T-helper 1 cell treated with Interleukin-12 subunit alpha and Interleukin-12 subunit beta and Interleukin-4 antibody, amounts not matched to agents 30 μg/mL and 1 μg/mL, for 36 hours (primary cell): Measurements from ENCODE around the gene TMEM259.

Experiments
- H3K27ac Mint-ChIP-seq: one replicate; pipeline ENCODE4 v1.8.0; 2021; ENCODE audit warnings: mild to moderate bottlenecking, mixed read lengths
- H3K27me3 Mint-ChIP-seq: one replicate; pipeline ENCODE4 v1.8.0; 2021; ENCODE audit warnings: low read depth, mixed read lengths
- H3K36me3 Mint-ChIP-seq: one replicate; pipeline ENCODE4 v1.8.0; 2021; ENCODE audit warnings: low read depth, mixed read lengths
- H3K4me1 Mint-ChIP-seq: one replicate; pipeline ENCODE4 v1.8.0; 2021; ENCODE audit warnings: low read depth, mixed read lengths
- H3K4me3 Mint-ChIP-seq: one replicate; pipeline ENCODE4 v1.8.0; 2021; ENCODE audit warnings: mild to moderate bottlenecking, moderate library complexity, mixed read lengths
- H3K9me3 Mint-ChIP-seq: one replicate; pipeline ENCODE4 v1.8.0; 2021; ENCODE audit warnings: mixed read lengths

TMEM259 gene

GRCh38 chr19:1049800-1050199, 28.9 kb upstream of the TMEM259 start:
- peaks cover 5% of the 10 kb centered on the region for H3K36me3 Mint-ChIP-seq

GRCh38 chr19:1049106-1049505, 28.2 kb upstream of the TMEM259 start:
- peaks cover 5% of the 10 kb centered on the region for H3K36me3 Mint-ChIP-seq
- no peak overlapping the region for H3K4me3 Mint-ChIP-seq
- H3K4me1 Mint-ChIP-seq, result peaks cover 8% of the 10 kb centered on the region
- H3K27me3 Mint-ChIP-seq, result no peaks in the 10 kb centered on the region
- H3K9me3 Mint-ChIP-seq, result no peaks in the 10 kb centered on the region
- H3K27ac Mint-ChIP-seq, result no peak overlapping the region

More at GRCh38 chr19:1049800-1050199, 28.9 kb upstream of the TMEM259 start:
- no peaks in the 10 kb centered on the region for H3K27me3 Mint-ChIP-seq
- peaks cover 8% of the 10 kb centered on the region for H3K4me1 Mint-ChIP-seq
- H3K9me3 Mint-ChIP-seq, result no peaks in the 10 kb centered on the region
- H3K4me3 Mint-ChIP-seq, result no peak overlapping the region
- H3K27ac Mint-ChIP-seq, result no peak overlapping the region

GRCh38 chr19:1047696-1048147, 26.8 kb upstream of the TMEM259 start:
- Mint-ChIP-seq H3K27me3 (no peaks in the 10 kb centered on the region), H3K9me3 (no peaks in the 10 kb centered on the region), H3K4me3 (no peak overlapping the region), H3K4me1 (peaks cover 7% of the 10 kb centered on the region), H3K27ac (no peak overlapping the region), H3K36me3 (peaks cover 5% of the 10 kb centered on the region)

GRCh38 chr19:1046836-1047695, 26.1 kb upstream of the TMEM259 start:
- no peaks in the 10 kb centered on the region for H3K27me3 Mint-ChIP-seq
- H3K9me3 Mint-ChIP-seq, result no peaks in the 10 kb centered on the region
- H3K27ac Mint-ChIP-seq, result no peak overlapping the region
- peaks cover 6% of the 10 kb centered on the region for H3K4me1 Mint-ChIP-seq
- H3K36me3 Mint-ChIP-seq, result peaks cover 5% of the 10 kb centered on the region
- no peak overlapping the region for H3K4me3 Mint-ChIP-seq

GRCh38 chr19:1046117-1046626, 25.2 kb upstream of the TMEM259 start:
- no peaks in the 10 kb centered on the region for H3K27me3 Mint-ChIP-seq
- H3K9me3 Mint-ChIP-seq, result no peaks in the 10 kb centered on the region
- peaks cover 4% of the 10 kb centered on the region for H3K4me1 Mint-ChIP-seq
- H3K4me3 Mint-ChIP-seq, result no peak overlapping the region
- no peak overlapping the region for H3K27ac Mint-ChIP-seq
- peaks cover 5% of the 10 kb centered on the region for H3K36me3 Mint-ChIP-seq

GRCh38 chr19:1045247-1045603, 24.3 kb upstream of the TMEM259 start:
- Mint-ChIP-seq H3K27me3 (no peaks in the 10 kb centered on the region), H3K4me1 (peaks cover 14% of the 10 kb centered on the region), H3K27ac (no peak overlapping the region), H3K36me3 (peaks cover 5% of the 10 kb centered on the region), H3K9me3 (no peaks in the 10 kb centered on the region), H3K4me3 (no peak overlapping the region)

GRCh38 chr19:1042689-1043511, 22.0 kb upstream of the TMEM259 start:
- no peaks in the 10 kb centered on the region for H3K27me3 Mint-ChIP-seq
- H3K27ac Mint-ChIP-seq, result no peak overlapping the region
- peaks cover 22% of the 10 kb centered on the region for H3K36me3 Mint-ChIP-seq
- H3K4me1 Mint-ChIP-seq, result peaks cover 32% of the 10 kb centered on the region
- H3K9me3 Mint-ChIP-seq, result no peaks in the 10 kb centered on the region
- H3K4me3 Mint-ChIP-seq, result no peak overlapping the region

- peaks cover 37% of the 10 kb centered on the region for H3K4me1 Mint-ChIP-seq
- H3K4me3 Mint-ChIP-seq, result no peak overlapping the region
- H3K36me3 Mint-ChIP-seq, result peaks cover 29% of the 10 kb centered on the region
- H3K27ac Mint-ChIP-seq, result no peak overlapping the region
- no peaks in the 10 kb centered on the region for H3K9me3 Mint-ChIP-seq
- no peaks in the 10 kb centered on the region for H3K27me3 Mint-ChIP-seq
Observed at GRCh38 chr19:1041835-1042685, 21.1 kb upstream of the TMEM259 start.

- peak overlapping the region; percentile 89 for H3K27ac Mint-ChIP-seq
- peaks cover 31% of the 10 kb centered on the region for H3K36me3 Mint-ChIP-seq
- peak overlapping the region; percentile 99 for H3K4me3 Mint-ChIP-seq
- H3K4me1 Mint-ChIP-seq, result peaks cover 39% of the 10 kb centered on the region
- no peaks in the 10 kb centered on the region for H3K27me3 Mint-ChIP-seq
- H3K9me3 Mint-ChIP-seq, result no peaks in the 10 kb centered on the region
Observed at GRCh38 chr19:1041272-1041834, 20.4 kb upstream of the TMEM259 start.

- Mint-ChIP-seq H3K36me3 (peaks cover 37% of the 10 kb centered on the region), H3K27ac (peak overlapping the region; percentile 89), H3K4me3 (peak overlapping the region; percentile 99), H3K4me1 (peaks cover 46% of the 10 kb centered on the region), H3K27me3 (no peaks in the 10 kb centered on the region), H3K9me3 (no peaks in the 10 kb centered on the region)
Observed at GRCh38 chr19:1040476-1041271, 19.8 kb upstream of the TMEM259 start.

GRCh38 chr19:1039646-1040475, 18.9 kb upstream of the TMEM259 start, which contains the start of gene ABCA7:
ABCA7 (plus strand) TSS chr19:1040107; CDS start chr19:1041362, 1,255 bp downstream.
- peaks cover 37% of the 10 kb centered on the region for H3K36me3 Mint-ChIP-seq
- H3K27ac Mint-ChIP-seq, result peak within 1 kb of the TSS; percentile 89
- no peaks in the 10 kb centered on the region for H3K27me3 Mint-ChIP-seq
- peak within 1 kb of the TSS; percentile 99 for H3K4me3 Mint-ChIP-seq
- H3K9me3 Mint-ChIP-seq, result no peaks in the 10 kb centered on the region
- peaks cover 48% of the 10 kb centered on the region for H3K4me1 Mint-ChIP-seq

- Mint-ChIP-seq H3K27ac (peak overlapping the region; percentile 89), H3K4me3 (peak overlapping the region; percentile 99), H3K4me1 (peaks cover 48% of the 10 kb centered on the region), H3K9me3 (no peaks in the 10 kb centered on the region), H3K36me3 (peaks cover 37% of the 10 kb centered on the region), H3K27me3 (no peaks in the 10 kb centered on the region)
Observed at GRCh38 chr19:1038978-1039645, 18.2 kb upstream of the TMEM259 start.
